Activated naive CD4-positive, alpha-beta T cell treated with anti-CD3 and anti-CD28 coated beads, Interleukin-2, amount 50 U/mL, for 72 hours (primary cell): ENCODE results near the gene SDHC. TPM values are rescaled to one million over a fixed set of nuclear protein-coding genes. Genes with fewer than 3 reads are reported as not detected.
A peak's percentile ranks its signal among the peaks of the same experiment; 100 is the strongest.
"Not testable (repeated sequence)": the region's sequence is repeated elsewhere in the genome, so short reads cannot be mapped to it uniquely, and the experiment has no call there.

Experiments
- ATAC-seq, 2 donors: fragments of 150-1000 bp; cut with Tn5 transposase; 2 replicates each; pipeline ENCODE4 v1.10.0; 2021; ENCODE audit warnings: mild to moderate bottlenecking in 2 of 2, moderate library complexity in 2 of 2
- DNase-seq, 2 donors: peaks; one replicate each; pipeline ENCODE4 v3.0.0; 2021 to 2022; ENCODE audit warnings: low spot score in 2 of 2
- H3K27ac Mint-ChIP-seq, 2 donors: one replicate each; pipeline ENCODE4 v1.8.0; 2022; ENCODE audit warnings: mild to moderate bottlenecking in 2 of 2, mixed read lengths in 2 of 2
- H3K36me3 Mint-ChIP-seq, 2 donors: one replicate each; pipeline ENCODE4 v1.8.0; 2022; ENCODE audit warnings: mixed read lengths in 2 of 2
- H3K9me3 Mint-ChIP-seq, 2 donors: one replicate each; pipeline ENCODE4 v1.8.0; 2022; ENCODE audit warnings: mixed read lengths in 2 of 2
- total RNA-seq, 2 donors: library from RNA; stranded (reverse); gene quantifications; one replicate each; pipeline ENCODE4 v1.2.3, GENCODE V29; 2022

The SDHC gene
- total RNA-seq, 2 donors from 2014 or later, result 179 to 207 TPM

- DNase-seq (peak; percentile 77 to 86), ATAC-seq (peak; percentile 88 to 97)
- peaks cover 5 to 7% of the 10 kb centered on the region in 2 donors for H3K36me3 Mint-ChIP-seq
- H3K27ac Mint-ChIP-seq, result peak overlapping the region; percentile 94
- no peaks in the 10 kb centered on the region for H3K9me3 Mint-ChIP-seq
Observed at GRCh38 chr1:161305867-161306519, 8.2 kb upstream of the SDHC start.

GRCh38 chr1:161307230-161307768 is 6.9 kb upstream of the SDHC start:
- ATAC-seq (peak in 1 of 2 donors; percentile 12), DNase-seq (no peak)
- Mint-ChIP-seq H3K27ac (peak overlapping the region in 1 of 2 donors; percentile 94), H3K36me3 (peaks cover 5 to 7% of the 10 kb centered on the region in 2 donors), H3K9me3 (no peaks in the 10 kb centered on the region)

GRCh38 chr1:161307892-161308638 is 6.1 kb upstream of the SDHC start:
- Mint-ChIP-seq H3K27ac (no peak overlapping the region), H3K9me3 (no peaks in the 10 kb centered on the region), H3K36me3 (peaks cover 5 to 7% of the 10 kb centered on the region in 2 donors)
- ATAC-seq (no peak), DNase-seq (no peak)

- DNase-seq (no peak), ATAC-seq (no peak)
- H3K27ac Mint-ChIP-seq, result no peak within 1 kb of the TSS
- H3K9me3 Mint-ChIP-seq, result no peaks in the 10 kb centered on the region
- H3K36me3 Mint-ChIP-seq, result peaks cover 13 to 14% of the 10 kb centered on the region in 2 donors
Observed at GRCh38 chr1:161309868-161310267, 4.3 kb upstream of the SDHC start, which contains the start of gene MPZ. TSS of gene MPZ (minus strand) at chr1:161309968. CDS start at chr1:161309905, 63 bp downstream.

GRCh38 chr1:161311595-161312181 is 2.5 kb upstream of the SDHC start:
- H3K27ac Mint-ChIP-seq, result no peak overlapping the region
- no peak for ATAC-seq
- peaks cover 6 to 15% of the 10 kb centered on the region in 2 donors for H3K36me3 Mint-ChIP-seq
- DNase-seq, result no peak
- H3K9me3 Mint-ChIP-seq, result no peaks in the 10 kb centered on the region

- ATAC-seq, result peak in 1 of 2 donors; percentile 2
- Mint-ChIP-seq H3K9me3 (no peaks in the 10 kb centered on the region), H3K36me3 (peaks cover 6 to 15% of the 10 kb centered on the region in 2 donors), H3K27ac (peak overlapping the region; percentile 99)
- no peak for DNase-seq
Observed at GRCh38 chr1:161313554-161314200, 504 bp upstream of the SDHC start.

GRCh38 chr1:161315841-161316674 is 1.9 kb downstream of the SDHC start:
- not testable (repeated sequence) for H3K9me3 Mint-ChIP-seq, DNase-seq, ATAC-seq
- H3K27ac Mint-ChIP-seq, result peak overlapping the region in 1 of 2 donors; percentile 99
- peaks cover 6 to 15% of the 10 kb centered on the region in 2 donors for H3K36me3 Mint-ChIP-seq

- DNase-seq (no peak), ATAC-seq (no peak)
- no peak overlapping the region for H3K27ac Mint-ChIP-seq
- no peaks in the 10 kb centered on the region for H3K9me3 Mint-ChIP-seq
- peaks cover 0 to 5% of the 10 kb centered on the region in 2 donors for H3K36me3 Mint-ChIP-seq
Observed at GRCh38 chr1:161324020-161324419, 9.8 kb downstream of the SDHC start.

- ATAC-seq, result no peak
Observed at GRCh38 chr1:161330346-161330745, 16.2 kb downstream of the SDHC start.

GRCh38 chr1:161333166-161333565 is 19.0 kb downstream of the SDHC start:
- DNase-seq (no peak), ATAC-seq (no peak)
- Mint-ChIP-seq H3K9me3 (no peaks in the 10 kb centered on the region), H3K36me3 (peaks cover 7 to 8% of the 10 kb centered on the region in 2 donors), H3K27ac (peak overlapping the region in 1 of 2 donors; percentile 13)

More at GRCh38 chr1:161330346-161330745, 16.2 kb downstream of the SDHC start:
- no peak for DNase-seq
- peak overlapping the region in 1 of 2 donors; percentile 66 for H3K27ac Mint-ChIP-seq
- H3K36me3 Mint-ChIP-seq, result peaks cover 7 to 8% of the 10 kb centered on the region in 2 donors
- no peaks in the 10 kb centered on the region for H3K9me3 Mint-ChIP-seq

GRCh38 chr1:161335796-161336195 is 21.6 kb downstream of the SDHC start:
- Mint-ChIP-seq H3K27ac (no peak overlapping the region), H3K9me3 (no peaks in the 10 kb centered on the region), H3K36me3 (peaks cover 7 to 14% of the 10 kb centered on the region in 2 donors)
- DNase-seq, result no peak
- ATAC-seq, result no peak

GRCh38 chr1:161342177-161342576 is 28.0 kb downstream of the SDHC start:
- no peak for ATAC-seq
- no peak for DNase-seq
- Mint-ChIP-seq H3K27ac (no peak overlapping the region), H3K36me3 (peaks cover 0 to 13% of the 10 kb centered on the region in 2 donors), H3K9me3 (no peaks in the 10 kb centered on the region)

- DNase-seq (no peak), ATAC-seq (no peak)
- Mint-ChIP-seq H3K36me3 (peaks cover 0 to 13% of the 10 kb centered on the region in 2 donors), H3K27ac (no peak overlapping the region), H3K9me3 (no peaks in the 10 kb centered on the region)
Observed at GRCh38 chr1:161342821-161343220, 28.6 kb downstream of the SDHC start.

GRCh38 chr1:161350671-161351070 is 36.5 kb downstream of the SDHC start:
- peaks cover 0 to 6% of the 10 kb centered on the region in 2 donors for H3K36me3 Mint-ChIP-seq
- H3K9me3 Mint-ChIP-seq, result no peaks in the 10 kb centered on the region
- DNase-seq (no peak), ATAC-seq (no peak)
- no peak overlapping the region for H3K27ac Mint-ChIP-seq

- Mint-ChIP-seq H3K27ac (no peak overlapping the region), H3K36me3 (peaks cover 0 to 6% of the 10 kb centered on the region in 2 donors), H3K9me3 (no peaks in the 10 kb centered on the region)
- no peak for DNase-seq
- ATAC-seq, result no peak
Observed at GRCh38 chr1:161351482-161351881, 37.3 kb downstream of the SDHC start.

GRCh38 chr1:161357073-161357472 is 42.9 kb downstream of the SDHC start:
- DNase-seq, result no peak

More at GRCh38 chr1:161357073-161357472, 42.9 kb downstream of the SDHC start:
- no peaks in the 10 kb centered on the region for H3K9me3 Mint-ChIP-seq
- no peak overlapping the region for H3K27ac Mint-ChIP-seq
- peaks cover 0 to 6% of the 10 kb centered on the region in 2 donors for H3K36me3 Mint-ChIP-seq
- ATAC-seq, result peak in 1 of 2 donors; percentile 28
